Caco-2 (cell line): ENCODE measurements around the gene CAB39L. TPM values are rescaled to one million over a fixed set of nuclear protein-coding genes. Genes with fewer than 3 reads are reported as not detected.
A peak's percentile ranks its signal among the peaks of the same experiment; 100 is the strongest.

Experiments used
- BruUV-seq: library from RNA; stranded (reverse); fragments of 400-500 nt; replicated peaks from 2 replicates; lab custom pipeline; 2021; lab: Mats Ljungman, UMichigan
- CTCF ChIA-PET: fragments of 300-600 bp; sonication (Branson Sonifier 250); formaldehyde crosslinking; loops from one replicate; lab custom pipeline; 2022; ENCODE audit warnings: antibody characterized with exemption; lab: Charles Lee
- POLR2A ChIA-PET: fragments of 300-600 bp; sonication (Branson Sonifier 250); formaldehyde crosslinking; loops from one replicate; lab custom pipeline; 2022; ENCODE audit warnings: antibody characterized with exemption; lab: Charles Lee
- DNase-seq, 2 experiments: peaks; one replicate each; pipeline versions ENCODE4 v3.0.0 to v3.0.0-alpha.2; 2020 to 2022
- H3K27me3 ChIP-seq: replicated peaks from 2 replicates; pipeline ENCODE4 v1.6.0; 2011; ENCODE audit warnings: low read length; ENCODE audit not compliant: control insufficient read depth, insufficient read depth
- H3K36me3 ChIP-seq: 2 replicates; pipeline ENCODE4 v1.5.1; 2011; ENCODE audit warnings: low read length; ENCODE audit not compliant: control insufficient read depth, insufficient read depth
- H3K4me1 ChIP-seq: fragments of 250-450 bp; sonication (Bioruptor Pico); 2 replicates; pipeline ENCODE4 v1.5.1; 2020; ENCODE audit warnings: mild to moderate bottlenecking
- H3K4me3 ChIP-seq: 2 replicates; pipeline ENCODE4 v1.5.1; 2011; ENCODE audit warnings: low read depth, mild to moderate bottlenecking, control low read depth, low read length
- H3K9me3 ChIP-seq: fragments of 250-450 bp; sonication (Bioruptor Pico); 2 replicates; pipeline ENCODE4 v1.5.1; 2020; ENCODE audit warnings: mild to moderate bottlenecking, moderate library complexity
- H3K27ac Mint-ChIP-seq: one replicate; pipeline ENCODE4 v1.8.0; 2022; ENCODE audit warnings: mixed read lengths; ENCODE audit not compliant: unreplicated experiment
- H3K27me3 Mint-ChIP-seq: one replicate; pipeline ENCODE4 v1.8.0; 2022; ENCODE audit warnings: mixed read lengths; ENCODE audit not compliant: insufficient read depth, unreplicated experiment
- H3K36me3 Mint-ChIP-seq: one replicate; pipeline ENCODE4 v1.8.0; 2022; ENCODE audit warnings: mild to moderate bottlenecking, mixed read lengths; ENCODE audit not compliant: insufficient read depth, unreplicated experiment
- H3K4me1 Mint-ChIP-seq: one replicate; pipeline ENCODE4 v1.8.0; 2022; ENCODE audit warnings: low read depth, mixed read lengths; ENCODE audit not compliant: unreplicated experiment
- H3K4me3 Mint-ChIP-seq: one replicate; pipeline ENCODE4 v1.8.0; 2022; ENCODE audit warnings: mild to moderate bottlenecking, moderate library complexity, mixed read lengths; ENCODE audit not compliant: unreplicated experiment
- H3K9me3 Mint-ChIP-seq: one replicate; pipeline ENCODE4 v1.8.0; 2022; ENCODE audit warnings: mixed read lengths; ENCODE audit not compliant: unreplicated experiment
- CTCF ChIP-seq, 2 experiments: fragments of 200-600 bp in 1 of 2; IDR thresholded peaks; 1 replicate in 1 of 2; 2 replicates in 1 of 2; pipeline versions ENCODE4 v1.5.1 to v1.8.0; 2011 to 2022; ENCODE audit warnings: antibody characterized with exemption in 1 of 2, control low read depth in 1 of 2, inconsistent platforms in 1 of 2, low read depth in 1 of 2, low read length in 1 of 2, mild to moderate bottlenecking in 1 of 2, moderate library complexity in 1 of 2; ENCODE audit not compliant: insufficient read depth in 1 of 2, severe bottlenecking in 1 of 2, unreplicated experiment in 1 of 2
- intact Hi-C: fragments of 100-400 bp; cut with micrococcal nuclease; formaldehyde crosslinking; loops from one replicate; pipeline ENCODE4 v1.10.0; 2022; ENCODE audit not compliant: unreplicated experiment
- total RNA-seq: library from RNA; stranded (reverse); gene quantifications from 2 replicates; pipeline ENCODE4 v1.2.3, GENCODE V29; 2022

CAB39L gene
- total RNA-seq, 1 experiment from 2014 or later, result 40.6 TPM

- Histone ChIP-seq H3K4me3 (no peak overlapping the region), H3K9me3 (no peaks in the 10 kb centered on the region), H3K27me3 (no peaks in the 10 kb centered on the region), H3K36me3 (peaks cover 1% of the 10 kb centered on the region), H3K4me1 (peaks cover 54% of the 10 kb centered on the region)
- ChIA-PET POLR2A (interaction anchor here (0.6 to 1.0 kb wide), 2 partner anchors 101 to 441 kb away, joined by 3 read pairs; partner anchors contain the start of genes CAB39L and SETDB2), CTCF (interaction anchor here (0.9 to 1.0 kb wide), 3 partner anchors 29 to 85 kb away, joined by 3 read pairs; no protein-coding TSS in a partner anchor)
- peak; percentile 58 to 75 for DNase-seq
- peak overlapping the region; percentile 22 for H3K4me3 Mint-ChIP-seq
- no peaks in the 10 kb centered on the region for H3K9me3 Mint-ChIP-seq
- TF ChIP-seq CTCF (IDR thresholded peaks at IDR 0.05; ENCODE audit: insufficient read depth in 1 of 2, low read depth in 1 of 2, low read length in 1 of 2, severe bottlenecking in 1 of 2, unreplicated experiment in 1 of 2), result no peak
- H3K4me1 Mint-ChIP-seq, result peaks cover 20% of the 10 kb centered on the region
- intact Hi-C loops, result loop anchor here (1.0 to 2.0 kb wide), 3 partner anchors 9 to 29 kb away; no protein-coding TSS in a partner anchor
- BruUV-seq, result no TSS peak
- peaks cover 11% of the 10 kb centered on the region for H3K36me3 Mint-ChIP-seq
- H3K27me3 Mint-ChIP-seq, result no peaks in the 10 kb centered on the region
- H3K27ac Mint-ChIP-seq, result peak overlapping the region; percentile 62
Measured at GRCh38 chr13:49343255-49343654, 100.6 kb downstream of the CAB39L start.

GRCh38 chr13:49342454-49342853, 101.4 kb downstream of the CAB39L start:
- CTCF ChIA-PET, result no interaction called here
- peaks cover 19% of the 10 kb centered on the region for H3K4me1 Mint-ChIP-seq

GRCh38 chr13:49341941-49342340, 101.9 kb downstream of the CAB39L start:
- H3K27ac Mint-ChIP-seq, result no peak overlapping the region
- H3K9me3 Mint-ChIP-seq, result peaks cover 9% of the 10 kb centered on the region
- Histone ChIP-seq H3K4me1 (peaks cover 55% of the 10 kb centered on the region), H3K9me3 (no peaks in the 10 kb centered on the region), H3K27me3 (no peaks in the 10 kb centered on the region), H3K36me3 (no peaks in the 10 kb centered on the region), H3K4me3 (no peak overlapping the region)
- CTCF ChIA-PET, result no interaction called here
- no peak overlapping the region for H3K4me3 Mint-ChIP-seq
- no TSS peak for BruUV-seq
- H3K27me3 Mint-ChIP-seq, result no peaks in the 10 kb centered on the region
- H3K4me1 Mint-ChIP-seq, result peaks cover 20% of the 10 kb centered on the region
- no peak for DNase-seq
- no peak for TF ChIP-seq CTCF (IDR thresholded peaks at IDR 0.05; ENCODE audit: insufficient read depth in 1 of 2, low read depth in 1 of 2, low read length in 1 of 2, severe bottlenecking in 1 of 2, unreplicated experiment in 1 of 2)
- intact Hi-C loops, result loop anchor here (2.0 kb wide), 1 partner anchor 27 kb away; no protein-coding TSS in a partner anchor
- peaks cover 22% of the 10 kb centered on the region for H3K36me3 Mint-ChIP-seq
- POLR2A ChIA-PET, result no interaction called here

More at GRCh38 chr13:49342454-49342853, 101.4 kb downstream of the CAB39L start:
- no peak overlapping the region for H3K4me3 ChIP-seq
- Mint-ChIP-seq H3K36me3 (peaks cover 18% of the 10 kb centered on the region), H3K9me3 (peaks cover 7% of the 10 kb centered on the region), H3K27ac (no peak overlapping the region), H3K4me3 (no peak overlapping the region), H3K27me3 (no peaks in the 10 kb centered on the region)
- no peak for DNase-seq
- H3K9me3 ChIP-seq, result no peaks in the 10 kb centered on the region
- POLR2A ChIA-PET, result no interaction called here
- intact Hi-C loops, result loop anchor here (2.0 kb wide), 1 partner anchor 28 kb away; no protein-coding TSS in a partner anchor
- peaks cover 54% of the 10 kb centered on the region for H3K4me1 ChIP-seq
- no peaks in the 10 kb centered on the region; the same call in 1 of the 2 replicates for H3K36me3 ChIP-seq
- no TSS peak for BruUV-seq
- TF ChIP-seq CTCF (IDR thresholded peaks at IDR 0.05; ENCODE audit: insufficient read depth in 1 of 2, low read depth in 1 of 2, low read length in 1 of 2, severe bottlenecking in 1 of 2, unreplicated experiment in 1 of 2), result no peak
- H3K27me3 ChIP-seq, result no peaks in the 10 kb centered on the region
